Stimulated activated CD8-positive, alpha-beta memory T cell treated with anti-CD3 and anti-CD28 coated beads, Interleukin-4, amount 100 ng/mL, for 4 hours (primary cell): ENCODE measurements around the gene TECPR2.
"Not testable (repeated sequence)": the region's sequence is repeated elsewhere in the genome, so short reads cannot be mapped to it uniquely, and the experiment has no call there.

ENCODE experiments used
- DNase-seq, 2 donors: peaks; one replicate each; pipeline ENCODE4 v3.0.0-alpha.2; 2020; ENCODE audit warnings: low read depth in 2 of 2, low spot score in 1 of 2

Gene TECPR2

DNA sequence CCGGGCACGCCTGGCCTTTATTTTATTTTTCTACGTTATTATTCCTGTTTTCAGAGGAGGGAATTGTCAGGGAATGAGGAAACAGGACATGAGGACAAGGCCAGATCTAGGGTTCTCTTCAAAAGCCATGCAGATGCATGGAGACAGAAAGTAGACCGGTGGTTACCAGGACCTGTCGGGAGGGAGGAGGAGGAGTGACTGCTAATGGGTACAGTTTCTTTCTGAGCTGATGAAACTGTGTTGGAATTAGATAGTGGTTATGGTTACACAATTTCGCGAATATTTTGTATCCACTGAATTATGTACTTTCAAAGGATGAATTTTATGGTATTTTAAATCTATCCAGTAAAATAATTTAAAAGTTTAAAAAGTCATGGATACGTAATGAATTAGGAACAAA lies 31.9 kb upstream of the TECPR2 start:
- DNase-seq = no peak

DNA sequence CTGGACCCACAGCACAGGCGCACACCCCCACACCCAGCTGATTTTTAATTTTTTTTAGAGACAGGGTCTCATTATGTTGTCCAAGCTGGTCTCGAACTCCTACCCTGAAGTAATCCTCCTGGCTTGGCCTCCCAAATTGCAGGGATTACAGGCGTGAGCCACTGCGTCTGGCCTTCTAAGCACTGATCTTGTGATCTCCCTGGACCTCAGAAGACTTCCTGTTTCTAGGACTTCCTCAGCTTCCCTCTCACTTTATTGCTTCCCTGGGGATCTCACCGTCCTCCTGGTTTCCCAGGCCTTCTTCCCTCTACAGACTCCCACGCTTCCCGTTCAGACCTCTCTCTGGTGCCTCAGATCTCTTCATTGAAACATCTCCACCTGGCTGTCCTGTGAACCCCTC lies 29.4 kb upstream of the TECPR2 start:
- no peak for DNase-seq

DNA sequence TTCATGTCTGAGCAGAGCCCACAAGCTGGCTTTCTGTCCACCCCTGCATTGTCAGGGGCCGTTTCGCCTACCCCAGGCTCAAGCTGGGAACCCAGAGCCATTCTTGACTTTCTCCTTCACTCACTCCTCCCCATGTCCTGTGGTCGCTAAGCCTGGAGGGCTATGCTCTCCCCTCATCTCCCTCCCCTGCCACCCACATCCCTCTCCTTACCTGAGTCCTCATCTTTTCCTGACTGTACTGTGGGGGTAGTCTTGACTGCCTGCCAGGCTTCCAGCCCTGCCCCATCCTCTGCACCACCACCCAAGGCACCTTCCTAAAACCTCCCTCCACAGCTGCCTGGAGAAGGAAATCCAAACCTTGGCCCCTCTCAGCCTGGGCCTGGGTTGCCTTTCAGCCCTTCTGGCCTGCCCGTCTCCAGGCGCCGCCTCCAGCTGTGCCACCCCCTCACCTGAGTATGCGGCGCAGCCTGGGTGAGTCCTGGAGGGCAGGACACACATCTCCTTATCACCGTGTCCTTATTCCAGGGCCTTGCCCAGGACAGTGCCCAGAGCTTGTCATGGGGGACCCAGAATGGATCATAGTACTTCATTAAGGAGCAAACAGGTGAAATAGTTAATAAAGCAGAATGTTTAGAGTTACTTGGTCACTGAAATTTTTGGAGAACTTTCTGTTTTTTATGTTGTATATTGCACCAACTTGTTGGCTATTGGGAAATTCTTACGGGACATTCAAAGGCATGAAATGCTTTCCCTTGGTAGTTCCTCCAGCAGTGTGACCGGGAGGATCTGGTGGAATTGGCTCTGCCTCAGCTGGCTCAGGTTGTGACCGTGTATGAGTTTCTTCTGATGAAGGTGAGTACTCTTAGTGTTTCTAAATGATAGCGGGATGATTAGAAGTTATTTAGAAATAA lies 28.7 kb upstream of the TECPR2 start:
- DNase-seq = no peak

DNA sequence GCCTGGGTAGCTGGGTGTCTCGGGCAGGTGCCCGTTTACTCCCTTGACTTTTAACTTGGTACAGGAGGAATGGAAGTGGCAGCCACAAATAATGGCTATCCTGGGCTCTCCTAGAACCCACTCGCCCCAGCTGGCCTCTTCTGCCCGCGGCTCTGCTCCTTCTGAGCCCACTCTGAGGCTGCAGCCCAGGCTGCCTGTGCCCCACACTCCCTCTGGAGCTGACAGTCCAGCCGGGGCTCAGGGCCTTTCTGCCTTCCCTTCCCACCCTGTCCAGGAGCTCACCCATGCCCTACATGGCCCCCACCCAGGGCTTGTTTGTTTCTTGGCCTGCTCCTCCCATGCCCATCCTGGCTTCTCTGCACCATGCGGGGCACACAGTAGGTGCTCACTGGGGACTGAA lies 27.6 kb upstream of the TECPR2 start:
- DNase-seq = no peak

DNA sequence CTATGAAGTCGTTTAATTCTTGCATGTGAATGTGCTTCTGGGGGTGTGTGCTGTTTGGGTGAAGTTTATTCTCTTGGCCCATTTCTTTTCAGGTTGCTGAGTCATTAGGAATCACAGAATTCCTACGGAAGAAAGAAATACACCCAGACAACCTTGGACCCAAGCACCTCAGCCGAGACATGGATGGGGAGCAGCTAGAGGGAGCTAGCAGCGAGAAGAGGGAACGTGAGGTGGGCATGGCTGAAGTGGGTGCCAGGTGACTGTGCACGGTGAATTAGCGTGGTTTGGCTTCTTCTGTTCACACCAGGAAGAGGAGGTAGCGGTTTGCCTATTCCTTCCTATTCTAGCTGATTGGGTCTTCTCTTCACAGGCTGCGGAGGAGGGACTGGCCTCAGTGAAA lies 24.0 kb upstream of the TECPR2 start:
- no peak for DNase-seq

DNA sequence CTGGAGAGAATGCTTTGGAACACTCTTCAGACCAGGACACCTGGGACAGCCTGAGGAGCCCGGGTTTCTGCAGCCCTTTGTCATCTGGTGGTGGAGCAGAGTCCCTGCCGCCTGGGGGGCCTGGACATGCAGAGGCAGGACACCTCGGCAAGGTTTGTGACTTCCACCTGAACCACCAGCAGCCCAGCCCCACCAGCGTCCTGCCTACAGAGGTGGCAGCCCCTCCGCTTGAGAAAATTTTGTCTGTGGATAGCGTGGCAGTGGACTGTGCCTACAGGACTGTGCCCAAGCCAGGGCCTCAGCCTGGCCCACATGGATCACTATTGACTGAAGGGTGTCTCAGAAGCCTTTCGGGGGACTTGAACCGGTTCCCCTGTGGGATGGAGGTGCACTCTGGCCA lies 21.2 kb upstream of the TECPR2 start:
- DNase-seq = no peak

DNA sequence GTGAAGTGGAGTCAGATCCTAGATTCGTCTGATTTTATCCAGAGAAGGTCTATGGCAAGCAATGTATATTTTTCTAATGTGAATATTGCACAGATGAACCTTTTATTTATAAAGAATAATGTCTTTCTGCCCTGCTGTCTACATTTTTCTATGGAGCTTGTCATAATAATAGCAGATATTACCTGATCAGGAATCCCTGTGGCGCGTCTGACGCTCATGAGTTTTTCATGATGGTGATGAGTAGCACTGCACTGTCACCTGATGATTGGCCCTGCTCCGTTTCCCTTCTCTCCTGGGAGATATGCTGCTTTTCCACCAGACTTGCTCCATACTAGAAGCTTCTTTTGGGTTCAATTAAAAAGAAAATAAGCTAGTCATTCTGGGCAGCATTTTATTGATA lies 20.5 kb upstream of the TECPR2 start:
- no peak for DNase-seq

DNA sequence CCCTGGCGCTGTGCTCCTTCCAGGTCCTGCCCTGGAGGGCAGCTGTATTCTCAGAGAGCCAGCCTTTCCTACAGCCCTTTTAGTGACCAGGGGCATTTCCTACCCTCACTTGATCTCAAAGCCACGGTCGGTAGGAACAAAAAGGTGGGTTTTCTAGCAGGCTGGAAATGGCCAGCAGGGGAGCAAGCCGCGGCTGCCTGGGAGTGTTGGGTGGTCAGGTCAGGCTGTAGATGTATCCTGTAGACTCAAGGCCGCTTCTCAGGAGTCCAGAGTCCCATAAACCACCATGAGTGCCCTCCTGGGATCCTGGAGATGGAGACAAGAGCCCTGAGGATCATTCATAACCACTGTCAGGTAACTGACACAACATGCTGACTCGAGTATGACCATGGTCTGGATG lies 18.7 kb upstream of the TECPR2 start:
- DNase-seq = no peak

DNA sequence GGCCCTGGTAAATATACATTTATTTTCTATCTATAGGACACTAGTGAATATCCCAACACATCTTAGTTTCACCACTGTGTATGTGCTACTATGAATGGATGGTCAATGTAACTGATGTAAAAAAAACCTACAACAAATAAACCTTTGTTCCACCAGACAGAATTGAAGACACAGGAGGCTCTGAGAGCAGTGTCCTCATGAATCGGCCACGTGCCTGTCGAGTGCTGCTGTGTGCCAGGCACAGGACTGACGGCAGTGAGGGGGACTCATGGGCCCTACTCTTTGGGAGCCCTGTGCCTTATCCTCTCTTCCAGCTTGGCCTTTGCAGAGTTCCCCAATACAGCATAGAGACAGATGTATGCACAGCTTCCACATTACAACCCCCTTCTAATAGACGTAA lies 18.3 kb upstream of the TECPR2 start:
- DNase-seq = no peak

DNA sequence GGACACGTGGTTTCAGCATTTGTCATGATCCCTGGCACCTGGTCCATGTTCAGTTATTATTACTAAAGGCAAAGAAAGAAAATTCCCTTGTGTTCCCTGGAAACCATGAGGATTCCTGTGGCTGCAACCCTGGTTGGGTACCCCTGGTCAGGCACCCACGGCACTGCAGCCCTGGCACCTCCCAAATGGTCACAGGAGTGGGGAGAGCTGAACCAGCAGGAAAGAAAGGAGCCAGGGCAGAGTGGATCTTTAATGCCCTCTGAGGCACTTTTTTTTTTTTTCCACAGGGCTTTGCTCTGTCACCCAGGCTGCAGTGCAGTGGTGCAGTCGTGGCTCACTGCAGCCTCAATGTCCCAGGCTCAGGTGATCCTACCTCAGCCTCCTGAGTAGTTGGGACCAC lies 17.5 kb upstream of the TECPR2 start:
- DNase-seq = no peak

DNA sequence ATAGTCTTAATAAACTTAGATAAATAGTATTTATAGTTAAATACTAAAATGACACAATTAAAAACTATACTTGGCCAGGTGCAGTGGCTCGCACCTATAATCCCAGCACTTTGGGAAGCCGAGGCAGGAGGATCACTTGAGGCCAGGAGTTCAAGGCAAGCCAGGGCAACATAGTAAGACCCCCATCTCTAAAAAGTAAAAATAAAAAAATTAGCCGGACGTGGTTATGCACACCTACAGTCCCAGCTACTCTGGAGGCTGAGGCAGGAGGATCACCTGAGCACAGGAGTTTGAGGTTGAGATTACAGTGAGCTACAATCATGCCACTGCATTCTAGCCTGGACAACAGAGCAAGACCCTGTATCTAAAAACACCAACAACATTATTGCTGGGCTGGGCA lies 16.1 kb upstream of the TECPR2 start:
- DNase-seq = no peak

DNA sequence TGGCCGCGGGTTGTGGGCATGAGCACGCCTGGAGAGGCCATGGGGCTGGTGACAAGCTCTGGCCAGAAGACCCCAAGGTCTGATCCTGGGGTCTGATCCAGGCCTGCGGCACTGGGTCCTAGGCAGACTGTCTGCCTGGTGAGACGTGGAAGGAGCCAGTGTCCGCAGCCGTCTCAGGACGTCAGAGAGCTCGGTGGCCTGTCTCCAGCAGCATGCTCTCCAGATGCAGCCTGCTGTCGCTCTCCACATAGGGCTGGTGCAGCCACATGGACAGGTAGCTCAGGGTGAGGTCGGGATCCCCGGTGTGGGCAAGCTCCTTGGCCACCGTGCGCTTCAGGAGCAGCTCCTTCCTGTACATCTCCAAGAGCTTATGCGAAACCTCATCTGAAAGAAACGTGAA lies 14.4 kb upstream of the TECPR2 start:
- DNase-seq = no peak

DNA sequence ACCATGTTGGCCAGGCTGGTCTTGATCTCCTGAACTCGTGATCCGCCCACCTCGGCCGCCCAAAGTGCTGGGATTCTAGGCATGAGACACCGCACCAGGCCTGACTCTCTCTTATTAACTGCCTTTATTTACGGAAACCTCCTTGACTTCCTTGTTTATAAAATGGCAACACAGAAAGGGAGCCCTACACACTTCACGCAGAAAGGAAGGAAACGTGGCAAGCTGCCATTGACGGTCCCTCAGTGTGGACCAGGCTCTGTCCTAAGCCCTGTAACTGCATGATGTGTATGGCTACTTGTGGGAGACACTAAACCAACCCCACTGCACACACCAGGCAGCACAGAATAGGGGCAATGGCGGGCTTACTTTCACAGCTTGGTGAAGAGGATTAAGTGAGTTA lies 11.7 kb upstream of the TECPR2 start:
- no peak for DNase-seq

DNA sequence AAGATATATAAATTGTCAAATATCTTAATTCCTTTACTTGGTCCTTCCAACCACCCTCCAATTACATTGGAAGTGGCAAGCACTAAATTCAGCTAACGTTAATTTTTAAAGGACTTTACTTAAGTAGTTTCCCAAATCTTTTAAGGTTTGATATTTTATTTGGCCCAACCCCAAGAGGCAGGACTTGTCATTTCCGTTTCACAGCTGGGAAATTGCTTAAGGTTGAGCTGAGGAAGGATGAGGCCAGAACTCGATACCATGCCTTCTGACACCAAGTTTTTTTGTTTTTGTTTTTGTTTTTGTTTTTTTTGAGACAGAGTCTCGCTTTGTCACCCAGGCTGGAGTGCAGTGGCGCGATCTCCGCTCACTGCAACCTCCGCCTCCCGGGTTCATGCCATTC lies 11.1 kb upstream of the TECPR2 start:
- DNase-seq = not testable (repeated sequence)

DNA sequence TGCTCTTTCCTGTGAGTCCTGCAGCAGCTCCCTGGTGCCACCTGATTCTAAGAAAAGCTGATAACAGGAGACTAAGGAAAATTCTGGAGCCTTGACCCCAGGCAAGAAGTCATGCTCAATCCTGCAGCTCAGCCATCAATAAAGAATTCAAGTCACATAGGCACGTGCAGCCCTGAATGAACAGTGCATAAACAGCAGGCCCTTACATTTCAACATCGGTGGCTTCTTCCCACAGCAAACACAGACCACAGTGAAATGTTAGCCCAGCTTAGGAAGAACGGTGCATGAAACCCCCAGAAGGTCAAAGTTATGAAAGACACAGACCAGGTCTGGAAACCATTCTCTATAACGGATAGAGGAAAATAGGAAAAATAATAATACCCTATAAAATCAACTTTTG lies 10.5 kb upstream of the TECPR2 start:
- DNase-seq = no peak

DNA sequence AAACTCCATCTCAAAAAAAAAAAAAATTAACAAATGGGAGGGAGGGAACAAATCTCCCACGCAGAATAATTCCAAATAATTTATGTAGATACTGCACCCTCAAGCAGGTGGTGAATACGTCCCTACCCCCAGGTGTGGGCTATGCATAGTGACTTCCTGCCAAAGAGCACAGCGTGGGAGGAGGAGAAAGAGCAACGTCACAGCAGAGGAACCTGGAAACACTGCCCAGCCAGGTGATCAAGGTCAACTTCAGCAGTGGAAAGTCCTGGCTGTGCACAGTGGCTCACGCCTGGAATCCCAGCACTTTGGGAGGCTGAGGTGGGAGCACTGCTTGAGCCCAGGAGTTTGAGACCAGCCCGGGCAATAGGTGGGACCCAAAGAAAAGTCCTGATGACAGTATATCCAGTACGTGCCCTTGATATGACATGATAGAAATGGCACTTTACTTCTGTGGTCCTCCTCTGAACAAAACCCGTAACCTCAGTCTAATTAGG lies 9.6 kb upstream of the TECPR2 start:
- DNase-seq = no peak

DNA sequence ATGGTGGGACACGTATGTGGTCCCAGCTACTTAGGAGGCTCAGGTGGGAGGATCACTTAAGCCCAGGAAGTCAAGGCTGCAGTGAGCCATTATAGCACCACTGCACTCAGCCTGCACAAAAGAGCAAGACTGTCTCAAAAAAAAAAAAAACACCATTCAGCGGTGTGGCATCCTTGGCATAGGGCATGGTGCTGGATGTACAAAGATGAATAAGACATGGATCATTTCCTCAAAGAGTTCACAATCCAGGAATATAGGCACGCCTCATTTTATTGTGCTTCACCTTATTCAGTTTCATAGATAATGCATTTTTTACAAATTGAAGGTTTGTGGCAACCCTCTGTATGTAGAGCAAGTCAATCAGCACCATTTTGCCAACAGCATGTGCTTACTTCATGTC lies 6.5 kb upstream of the TECPR2 start:
- no peak for DNase-seq

DNA sequence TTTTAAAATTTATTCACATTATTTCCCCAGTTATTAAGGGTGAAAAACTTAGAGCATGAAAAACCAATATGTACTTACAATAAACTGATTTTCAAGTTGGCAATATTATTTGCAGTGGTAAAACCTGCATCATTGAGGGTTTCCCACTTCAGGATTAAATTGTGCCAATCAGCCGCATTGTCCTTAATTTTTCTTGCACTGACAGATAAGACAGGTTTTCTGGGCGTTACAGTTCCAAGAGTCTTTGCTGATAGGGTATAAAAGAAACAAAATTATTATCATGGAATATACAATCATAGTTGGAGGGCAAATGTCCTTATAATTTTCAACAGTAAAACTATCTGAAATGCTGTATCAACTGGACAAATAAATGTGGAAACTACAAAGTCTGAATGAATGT lies 3.4 kb upstream of the TECPR2 start:
- DNase-seq = no peak

DNA sequence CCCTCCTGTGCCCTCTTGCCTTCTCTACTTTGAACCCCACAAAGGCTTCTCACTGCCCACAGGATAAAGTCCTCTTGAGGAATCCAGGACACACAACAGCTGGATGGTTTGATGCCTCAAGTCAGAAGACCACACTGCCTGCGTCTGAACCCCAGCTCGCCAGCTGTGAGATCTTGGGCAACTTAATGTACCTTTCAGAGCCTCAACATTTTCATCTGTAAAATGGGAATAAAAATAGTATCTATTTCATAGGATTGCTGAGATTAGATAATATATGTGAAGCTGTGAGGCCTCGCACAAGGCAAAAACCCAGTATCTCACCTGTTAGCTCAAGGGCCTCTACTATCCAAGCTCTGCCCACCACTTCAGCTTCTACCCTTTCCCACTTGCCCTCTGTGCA lies 2.4 kb upstream of the TECPR2 start:
- no peak for DNase-seq

DNA sequence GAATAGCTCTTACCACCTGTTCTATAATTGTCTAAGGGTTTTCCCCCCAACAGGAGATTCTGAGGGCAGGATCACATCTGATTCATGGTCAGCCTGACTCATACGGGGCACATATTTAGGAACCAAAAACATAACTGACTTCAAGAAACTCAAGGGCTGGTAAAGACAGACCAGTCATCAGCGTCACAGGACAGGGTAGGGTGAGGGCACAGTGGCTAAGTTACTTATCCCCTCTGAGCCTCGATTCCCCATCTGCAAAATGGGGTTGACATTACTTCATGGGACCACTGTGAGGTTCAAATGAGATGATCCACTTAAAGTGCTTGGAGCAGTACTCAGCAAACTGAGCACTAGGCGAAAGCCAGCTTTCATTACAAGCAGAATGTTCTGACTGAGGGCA lies 657 bp upstream of the TECPR2 start:
- no peak for DNase-seq

DNA sequence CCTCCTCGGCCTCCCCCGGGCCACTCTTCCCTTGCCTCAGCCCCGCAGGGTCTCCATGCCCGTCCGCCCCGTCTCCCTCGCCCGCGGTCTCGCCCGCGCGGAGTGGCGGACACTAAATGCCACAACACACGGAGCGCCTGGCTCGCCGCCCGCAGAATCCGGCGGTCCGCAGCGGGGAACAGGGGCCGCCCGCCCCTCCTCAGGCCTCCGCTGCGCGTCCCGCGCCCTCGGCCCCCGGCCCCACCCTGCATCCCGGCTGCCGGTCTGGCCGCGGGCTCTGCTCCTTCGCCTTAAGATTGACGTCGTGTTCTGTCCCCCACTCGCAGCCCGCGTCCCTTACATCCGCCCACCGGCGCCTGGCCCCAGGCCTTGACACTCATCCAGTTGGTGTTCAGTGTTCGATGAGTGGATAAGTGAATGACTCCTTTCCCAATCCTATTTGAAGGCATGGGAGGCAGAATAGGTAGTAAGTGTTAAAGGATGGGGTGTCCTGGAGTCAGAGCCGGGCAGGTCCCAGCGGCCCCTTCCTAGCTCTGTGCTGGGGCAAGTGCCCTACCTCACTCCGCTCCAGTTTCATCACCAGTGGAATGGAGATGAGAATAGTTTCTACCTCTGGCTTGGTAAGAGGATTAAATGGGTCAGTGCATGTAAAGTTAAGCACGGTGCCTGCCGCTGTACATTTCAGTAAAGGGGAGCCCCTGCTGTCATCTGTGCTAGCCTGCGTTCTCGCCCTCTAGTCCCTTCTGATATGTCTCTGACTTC lies 622 bp downstream of the TECPR2 start:
- no peak for DNase-seq

DNA sequence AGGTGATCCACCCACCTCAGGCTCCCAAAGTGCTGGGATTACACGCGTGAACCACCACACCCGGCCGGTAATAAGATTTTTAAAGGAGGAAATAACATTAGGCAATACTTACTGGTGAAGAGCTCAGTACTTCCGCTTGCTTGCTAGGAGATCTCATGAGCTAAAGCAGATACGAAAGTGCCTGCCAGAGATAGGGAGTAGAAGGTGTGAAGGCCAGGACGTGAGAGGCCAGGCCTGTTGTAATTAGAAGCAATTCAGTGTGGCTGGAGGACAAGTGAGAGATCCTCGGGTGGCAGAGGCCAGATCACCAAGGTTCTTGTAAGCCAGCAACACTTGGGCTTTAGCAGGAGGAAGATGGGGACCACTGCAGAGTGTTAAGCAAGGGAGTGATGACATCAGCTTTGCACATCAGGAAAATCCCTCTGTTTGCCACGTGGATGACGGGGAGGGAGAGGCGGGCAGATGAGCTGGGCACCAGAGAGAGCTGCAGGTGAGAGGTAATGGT lies 7.6 kb downstream of the TECPR2 start:
- DNase-seq = no peak
